Ramos (cell line): ENCODE results near the gene UST.

ENCODE experiments used
- in situ Hi-C: fragments of 300-500 bp; cut with MboI; formaldehyde crosslinking; loops from one replicate; pipeline ENCODE4 v1.14.3; 2022; ENCODE audit warnings: low sequenced_read_pairs; ENCODE audit not compliant: unreplicated experiment

Gene UST

DNA sequence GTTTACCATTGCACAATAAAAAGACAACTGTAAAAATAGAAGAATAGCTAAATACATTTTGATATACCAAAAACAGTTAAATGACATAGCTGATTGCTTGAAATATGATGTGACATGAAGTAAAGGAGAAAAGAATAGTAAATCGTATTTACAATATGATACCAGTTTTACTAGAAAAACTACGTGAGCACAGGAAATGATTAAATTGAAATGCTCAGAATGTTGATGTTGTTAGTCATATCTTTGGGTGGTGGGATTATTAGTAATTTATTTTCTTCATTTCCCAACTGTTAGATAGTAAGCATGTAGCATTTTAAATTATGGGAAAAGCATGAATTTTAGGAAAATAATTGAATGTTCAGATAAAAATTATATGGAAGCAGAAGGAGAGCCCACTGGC, 302.4 kb downstream of the UST start:
- in situ Hi-C loops: no loop called here

DNA sequence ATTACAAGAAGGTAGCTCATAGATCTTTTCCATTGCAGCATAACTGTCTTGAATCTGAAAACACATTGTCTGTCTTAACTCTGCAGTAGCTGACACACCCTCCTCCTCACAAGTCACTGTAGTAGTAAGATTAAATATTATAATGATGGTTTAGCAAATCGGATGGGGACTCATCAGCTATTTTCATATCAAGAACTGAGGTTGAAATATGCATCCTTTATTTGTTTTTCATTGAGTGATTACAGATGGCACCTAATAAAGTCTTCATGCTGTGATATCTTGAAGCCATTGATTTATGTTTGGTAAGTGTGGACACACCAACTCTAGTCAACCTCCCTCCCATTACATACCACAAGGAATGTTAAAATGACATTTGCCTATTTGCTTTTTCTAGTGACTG, 303.3 kb downstream of the UST start:
- in situ Hi-C loops: no loop called here

DNA sequence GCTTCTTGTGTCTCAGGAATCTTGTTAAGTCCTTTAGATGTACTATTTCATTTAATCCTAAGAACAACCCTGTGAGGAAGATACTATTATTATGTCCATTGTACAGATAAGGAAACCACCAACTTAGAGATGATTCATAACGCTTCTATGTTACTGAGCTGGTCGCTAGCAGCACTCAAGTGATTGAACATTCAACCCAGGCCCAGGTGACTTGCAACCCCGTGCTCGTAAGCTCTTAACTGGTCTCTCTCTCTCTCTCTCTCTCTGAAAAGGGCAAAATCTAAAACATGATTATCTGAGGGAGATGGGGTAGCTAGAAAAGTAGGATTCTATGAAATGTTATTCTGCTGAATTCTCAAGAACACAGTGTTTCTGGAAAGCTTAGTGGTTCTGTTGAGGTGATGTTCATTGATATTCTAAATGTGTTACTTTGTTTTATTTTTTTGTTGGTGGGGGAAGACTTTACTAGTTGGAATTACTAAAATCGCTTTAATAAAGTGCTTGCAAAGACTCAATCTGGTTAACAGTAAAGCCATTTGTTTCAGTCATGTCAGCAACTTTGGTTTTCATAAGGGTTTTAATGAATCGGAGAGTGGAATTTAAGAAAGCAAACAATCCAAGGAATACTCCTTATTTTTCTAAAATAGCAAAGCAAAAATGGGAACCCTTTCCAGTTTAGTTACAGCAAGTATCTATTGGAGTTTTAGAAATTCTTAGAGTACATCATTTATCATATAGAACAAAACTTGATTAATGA, 305.7 kb downstream of the UST start:
- in situ Hi-C loops: no loop called here

DNA sequence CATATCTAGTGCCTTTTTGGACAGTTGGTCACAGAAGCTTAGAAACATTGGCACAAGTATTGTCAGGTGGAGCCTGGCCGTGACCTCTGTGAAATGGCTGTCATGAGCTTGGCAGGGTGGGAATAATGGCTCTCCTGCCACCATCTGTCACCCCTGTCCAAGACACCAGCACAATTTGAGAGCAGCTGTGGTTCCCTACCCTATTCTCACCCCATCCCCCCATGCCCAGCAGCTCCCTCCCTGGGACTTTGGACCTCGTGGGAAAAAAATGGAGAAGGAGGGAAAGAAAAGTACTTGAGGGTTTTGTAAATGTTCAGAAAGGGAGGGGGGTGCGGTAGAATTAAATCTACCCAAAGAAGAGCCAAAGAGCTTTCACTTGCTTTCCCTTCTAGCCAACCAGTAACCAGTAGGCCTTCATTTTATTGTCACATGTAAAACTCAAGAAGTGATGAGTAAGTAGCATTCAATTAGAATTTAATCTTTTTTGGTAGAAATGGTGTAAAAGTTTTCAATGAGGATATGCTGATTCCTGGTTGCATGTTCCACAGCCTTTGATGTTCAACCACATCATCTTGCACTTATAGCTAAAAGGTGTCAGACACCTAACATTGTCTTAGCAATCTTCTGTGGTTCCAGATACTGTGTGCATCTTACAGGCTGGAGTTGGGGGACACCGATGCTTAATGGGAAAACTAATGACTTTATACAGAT, 307.2 kb downstream of the UST start:
- in situ Hi-C loops: no loop called here

DNA sequence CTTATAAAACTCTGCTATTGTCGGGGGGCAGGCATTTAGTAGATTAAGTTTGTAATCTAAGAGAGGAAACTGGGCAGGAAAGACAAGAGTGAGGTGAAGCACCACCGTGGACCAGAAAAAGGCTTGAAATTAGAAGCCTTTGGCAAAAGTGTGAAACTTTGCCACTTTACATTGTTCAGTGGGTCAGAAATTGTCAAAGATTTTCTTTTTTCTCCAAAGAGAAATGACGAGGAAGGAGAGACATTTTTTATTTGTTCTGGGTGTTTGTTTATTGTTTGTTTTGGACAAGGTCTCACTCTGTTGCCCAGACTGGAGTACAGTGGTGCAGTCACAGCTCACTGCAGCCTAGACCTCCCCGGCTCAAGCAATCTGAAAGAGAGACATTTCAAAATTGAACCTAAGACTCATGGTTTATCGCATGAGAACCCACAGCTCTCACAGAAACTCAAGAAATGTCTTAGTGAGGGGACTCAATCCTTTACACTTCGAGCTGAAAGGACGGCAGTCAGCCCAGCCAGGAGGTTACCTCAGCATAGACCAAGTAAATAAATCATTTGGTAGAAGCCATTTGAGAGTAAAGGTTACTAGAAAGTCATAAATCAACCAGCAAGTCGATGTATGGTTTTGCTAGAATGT, 307.8 kb downstream of the UST start:
- in situ Hi-C loops: no loop called here

DNA sequence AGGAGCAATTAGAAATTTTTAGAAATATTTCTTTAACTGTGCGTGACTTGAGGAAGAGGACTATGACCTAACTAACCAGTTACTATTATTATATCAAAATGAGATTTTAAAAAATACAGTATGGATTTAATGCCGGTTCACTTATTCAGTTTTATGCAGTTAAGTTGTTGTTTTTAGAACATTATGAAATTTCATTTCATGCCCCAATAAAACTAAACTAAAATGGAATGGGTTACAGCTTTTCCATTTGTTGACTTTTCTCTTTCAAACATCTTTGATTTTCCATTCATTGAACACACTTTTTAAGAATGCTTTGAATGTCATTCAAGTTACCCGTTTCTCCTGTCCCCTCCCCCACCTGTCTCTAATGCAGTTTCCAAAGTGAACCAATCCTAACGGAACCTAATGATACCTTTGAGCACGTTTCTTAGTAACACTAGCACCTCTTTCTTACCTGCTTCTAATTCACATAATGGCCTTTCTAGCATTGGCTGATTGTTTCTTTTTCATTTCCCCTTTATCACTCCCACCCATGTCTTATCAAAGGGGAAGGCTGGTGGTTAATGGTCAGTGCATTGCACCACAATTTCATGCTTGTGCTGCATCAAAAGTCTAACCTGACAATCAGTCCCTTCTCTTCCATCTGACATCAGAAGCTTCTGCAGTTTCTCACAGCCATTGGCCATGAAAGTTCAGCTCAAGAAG, 308.5 kb downstream of the UST start:
- in situ Hi-C loops: no loop called here

DNA sequence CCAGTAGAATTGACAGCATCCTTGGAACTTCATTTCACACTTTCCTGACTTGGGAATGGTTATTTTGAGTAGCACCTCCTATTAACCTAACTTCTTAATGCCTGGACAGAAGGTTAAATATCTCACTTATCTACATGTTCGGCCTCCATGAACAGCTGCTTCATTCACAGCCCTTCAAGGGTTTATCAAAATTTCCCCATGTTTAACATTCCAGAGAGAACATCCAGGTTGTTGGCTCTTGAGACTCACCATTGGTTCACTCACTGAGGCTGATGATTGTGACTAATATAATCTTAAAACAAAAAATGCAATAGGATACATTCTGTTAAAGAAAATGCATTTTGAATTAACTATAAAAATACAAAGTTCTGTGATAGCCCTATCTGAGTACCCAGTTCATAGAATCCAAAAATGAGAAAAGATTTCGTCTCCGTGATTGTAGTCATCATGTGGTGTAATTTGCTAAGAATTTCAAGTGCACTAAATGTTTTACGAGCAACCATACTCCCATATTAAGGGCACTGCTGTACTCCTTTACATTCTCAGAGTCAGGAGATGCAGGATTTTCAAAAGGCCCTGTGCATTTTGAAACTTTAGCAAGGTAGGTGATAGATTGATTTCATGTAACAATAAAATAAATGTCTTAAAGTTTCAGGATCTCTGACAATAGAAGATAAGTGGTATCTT, 310.1 kb downstream of the UST start:
- in situ Hi-C loops: no loop called here

DNA sequence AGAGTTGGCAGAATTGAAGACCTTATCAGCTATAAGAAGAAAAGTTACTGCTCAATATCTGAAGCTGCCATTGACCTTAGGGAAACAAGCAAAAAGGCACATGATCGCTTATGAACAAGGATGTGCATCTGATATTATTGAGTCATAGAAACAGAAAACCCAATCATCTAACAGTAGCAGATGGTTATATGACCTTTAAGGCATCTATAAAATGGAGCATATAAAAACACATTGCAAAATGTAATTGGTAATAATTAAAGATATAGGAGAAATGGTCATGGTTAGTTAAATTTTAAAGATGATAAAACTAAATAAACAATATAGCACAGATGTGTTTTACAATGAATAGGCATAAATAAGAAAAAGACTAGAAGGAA, 310.6 kb downstream of the UST start:
- in situ Hi-C loops: no loop called here

DNA sequence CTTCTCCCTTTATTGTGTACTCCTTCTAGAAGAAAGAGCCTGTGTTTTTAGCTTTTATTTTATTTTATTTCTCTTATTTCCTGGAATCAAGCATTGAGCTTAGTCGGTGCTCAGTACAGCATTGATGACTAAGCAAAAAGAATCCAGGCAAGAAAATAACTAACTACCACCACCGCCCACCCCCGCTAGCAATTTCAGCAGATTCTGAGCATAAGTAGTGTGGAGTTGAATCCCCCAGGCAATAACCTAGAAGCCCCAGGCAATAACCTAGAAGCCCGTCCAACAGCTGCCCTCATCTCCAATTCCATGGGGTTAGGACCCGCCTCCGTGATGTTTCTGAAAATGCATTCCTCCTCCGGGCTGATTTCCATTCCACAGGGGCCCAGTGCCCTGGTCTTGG, 312.7 kb downstream of the UST start:
- in situ Hi-C loops: no loop called here

DNA sequence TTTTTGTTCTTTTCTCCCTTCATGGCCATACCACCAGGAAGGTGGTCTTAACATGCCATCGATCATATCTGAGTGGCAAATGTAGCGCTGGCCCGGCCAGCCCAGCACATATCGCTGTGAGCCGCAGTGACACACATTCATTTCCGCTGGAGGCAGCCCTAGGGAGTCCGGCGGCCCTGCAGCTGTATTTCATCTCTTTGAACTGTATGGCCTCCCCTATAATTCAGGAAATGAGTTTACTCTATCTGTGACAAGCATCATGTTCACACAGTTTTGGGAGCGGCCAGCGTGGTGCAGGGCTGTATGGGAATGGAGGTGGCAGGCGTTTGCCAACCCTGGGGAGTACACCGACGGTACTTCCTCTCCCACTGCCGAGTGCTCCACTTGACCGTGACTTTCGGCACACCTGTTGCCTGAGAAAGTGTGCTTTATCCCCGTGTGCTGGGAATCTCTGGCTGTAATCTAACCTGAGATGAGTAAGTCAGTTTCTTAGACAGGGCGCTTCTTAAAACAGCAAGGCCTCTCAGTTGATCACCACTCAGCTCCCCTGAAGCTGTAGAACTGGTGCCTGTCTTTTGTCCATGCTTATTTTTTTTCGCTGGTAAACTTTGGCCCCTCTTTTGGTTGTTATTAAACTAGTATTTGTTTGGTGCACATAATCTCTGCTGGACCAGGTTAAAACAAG, 313.6 kb downstream of the UST start:
- in situ Hi-C loops: no loop called here

DNA sequence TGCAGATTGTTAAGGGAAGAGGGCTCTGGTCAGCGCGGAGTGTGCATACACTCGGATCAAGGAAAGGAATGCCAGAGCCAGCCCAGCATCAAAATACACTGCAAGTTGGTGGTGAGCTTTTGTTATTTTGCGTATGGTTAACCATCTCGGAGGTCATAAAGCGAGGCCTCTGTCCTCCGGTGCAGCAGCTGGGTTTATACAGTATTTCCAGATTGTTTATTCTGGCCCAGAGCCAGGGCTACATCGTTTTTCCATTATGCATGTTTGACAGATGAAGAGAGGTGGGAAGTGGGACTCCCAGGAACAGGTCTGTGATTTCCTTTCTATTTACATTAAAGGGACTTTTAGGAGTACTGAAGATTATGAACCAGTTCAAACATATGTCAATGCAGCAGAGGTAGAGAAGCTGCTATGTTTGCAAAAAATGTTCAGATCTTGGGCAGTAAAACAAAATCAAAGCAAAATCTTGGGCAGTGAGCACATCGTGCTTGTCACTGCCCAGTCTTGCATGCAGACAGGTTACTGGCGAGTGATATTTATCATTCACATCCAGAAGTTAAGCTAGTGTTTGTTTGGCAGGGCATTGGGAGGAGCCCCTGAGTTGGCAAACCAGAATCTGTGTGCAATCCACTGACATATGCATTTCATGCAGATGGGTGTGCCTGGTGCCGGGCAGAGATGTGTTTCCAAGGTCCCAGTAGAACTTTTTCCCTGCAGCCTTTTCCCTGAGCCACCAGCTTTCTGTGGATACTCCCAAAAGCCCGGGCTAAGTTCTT, 314.3 kb downstream of the UST start:
- in situ Hi-C loops: no loop called here

DNA sequence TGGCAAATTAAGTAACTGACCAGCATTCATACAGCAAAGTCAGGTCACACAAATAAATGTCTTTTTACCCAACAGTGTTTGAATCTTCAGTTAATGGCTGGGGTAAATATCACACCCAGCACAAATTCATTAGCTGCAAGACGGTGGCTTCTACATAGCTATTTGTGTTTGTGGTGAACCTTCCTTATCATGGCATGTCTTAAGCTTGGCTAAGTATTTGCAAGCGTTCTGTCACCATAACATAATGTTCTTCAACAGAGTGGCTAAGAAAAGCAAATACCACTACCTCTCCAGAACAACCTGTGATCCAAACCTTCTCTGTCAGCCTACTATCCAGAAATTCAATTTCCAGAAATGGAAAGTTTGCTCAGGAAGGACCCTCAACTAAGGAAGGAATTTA, 315.1 kb downstream of the UST start:
- in situ Hi-C loops: no loop called here

DNA sequence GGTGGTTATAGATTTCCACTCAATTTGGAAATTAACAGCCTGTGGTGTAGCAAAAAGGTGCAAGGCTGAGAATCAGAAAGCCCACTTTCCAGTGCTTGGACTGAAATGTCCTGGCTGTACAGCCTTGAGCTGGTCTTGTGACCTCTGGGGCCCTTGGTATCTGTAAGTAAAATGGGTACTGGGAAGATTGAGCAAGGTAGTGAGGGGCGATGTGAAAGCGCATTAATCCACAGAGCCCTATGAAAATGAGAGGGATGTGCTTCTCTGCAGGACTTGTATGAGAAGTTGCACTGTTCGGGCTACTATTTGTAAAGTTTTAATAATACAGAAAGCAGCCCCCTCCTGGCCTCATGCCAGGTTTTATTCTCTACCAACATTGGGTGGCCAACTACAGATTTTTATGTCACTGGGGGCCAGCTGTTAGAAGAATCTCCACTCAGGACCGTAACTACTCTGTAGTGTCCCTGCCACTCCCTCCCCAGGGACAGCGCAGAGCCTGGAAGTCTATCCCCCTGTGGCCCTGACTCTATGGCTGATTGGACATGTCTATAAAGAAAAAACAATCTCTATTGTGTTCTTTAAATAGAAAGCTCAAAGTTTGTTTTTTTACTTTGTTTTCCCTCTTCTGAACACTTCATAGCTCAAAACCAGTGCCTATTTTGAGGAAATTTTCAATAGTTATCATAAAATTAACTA, 316.0 kb downstream of the UST start:
- in situ Hi-C loops: no loop called here

DNA sequence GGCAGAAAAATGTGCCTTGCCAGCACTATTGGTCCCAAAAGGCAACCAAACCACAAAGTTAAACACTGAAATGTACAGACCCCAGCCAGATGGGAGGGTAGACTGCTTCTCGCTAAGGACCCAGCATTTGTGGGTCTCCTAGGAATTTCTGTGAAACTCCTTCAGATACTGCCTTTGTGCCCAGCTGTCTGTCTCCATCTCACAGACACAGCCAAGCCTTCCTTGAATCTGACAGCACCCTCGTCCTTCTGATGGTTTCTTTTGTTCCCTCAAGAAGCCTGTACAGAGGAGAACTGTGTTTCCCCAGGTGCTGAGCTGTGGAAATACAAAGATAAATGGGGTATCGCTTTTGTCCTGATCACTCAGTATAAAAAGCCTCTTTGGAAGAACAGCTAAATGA, 316.6 kb downstream of the UST start:
- in situ Hi-C loops: no loop called here

DNA sequence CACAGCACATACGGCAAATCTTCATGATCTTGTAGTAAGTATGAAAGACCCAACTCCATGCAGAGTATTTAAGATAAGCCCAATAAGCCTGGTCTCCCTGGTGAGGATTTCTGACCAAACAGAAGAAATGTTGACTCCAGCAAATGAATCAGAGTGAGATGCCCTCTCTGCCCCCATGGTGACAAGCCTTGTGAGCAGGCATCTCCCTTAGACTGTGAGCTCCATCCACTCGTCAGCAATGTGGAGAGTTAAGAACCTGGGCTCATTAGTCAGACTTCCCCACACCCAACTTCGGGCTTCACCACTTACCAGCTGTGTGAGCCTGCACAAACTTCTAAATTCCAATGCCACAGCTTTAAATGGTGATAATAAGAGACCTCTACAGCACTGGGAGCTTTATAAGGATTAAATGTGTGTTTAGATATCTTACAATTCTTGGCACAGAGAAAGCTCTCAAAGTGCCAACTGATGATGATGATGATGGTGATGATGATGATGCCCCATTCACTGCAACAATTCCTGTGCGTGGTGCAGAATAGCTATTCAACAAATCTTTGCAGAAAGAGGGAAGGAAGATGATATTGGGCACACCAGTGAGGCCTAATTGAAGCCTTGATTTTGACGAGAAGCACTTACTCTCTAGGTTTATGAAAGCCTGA, 317.3 kb downstream of the UST start:
- in situ Hi-C loops: no loop called here

DNA sequence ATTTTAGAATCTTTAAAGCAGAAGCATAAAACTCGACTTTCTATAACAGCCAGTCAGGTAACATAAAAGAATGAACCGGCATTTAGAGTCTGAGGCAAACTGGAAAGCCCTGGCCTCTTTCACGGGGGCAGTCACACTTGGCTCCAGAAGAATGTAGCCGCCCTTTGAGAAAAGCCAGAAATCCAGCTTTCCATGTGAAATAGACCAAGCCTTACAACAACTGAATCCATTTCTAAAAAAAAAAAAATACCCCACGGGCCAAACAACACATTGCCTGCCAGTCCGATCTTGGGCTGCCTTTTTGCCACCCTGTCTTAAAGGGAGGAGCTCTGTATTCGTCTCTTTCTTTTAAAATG, 317.8 kb downstream of the UST start:
- in situ Hi-C loops: no loop called here

DNA sequence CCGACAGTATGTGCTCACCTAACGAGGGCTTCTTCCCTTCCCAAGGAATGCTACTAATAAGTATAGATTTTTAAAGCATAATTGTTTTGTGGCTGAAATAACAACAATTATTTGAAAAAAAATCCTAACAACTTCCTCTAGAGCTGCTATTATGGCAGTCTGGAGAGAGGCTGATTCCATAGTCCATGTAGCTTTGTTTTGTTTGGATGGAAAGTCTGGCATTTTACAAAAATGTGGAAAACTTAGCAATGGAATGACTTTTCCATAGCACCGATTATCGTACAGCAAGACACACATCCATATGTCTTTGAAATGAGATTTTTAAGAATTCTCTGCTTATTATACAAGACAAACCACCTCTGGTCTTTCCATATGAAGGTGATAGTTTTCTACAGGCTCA, 318.3 kb downstream of the UST start:
- in situ Hi-C loops: no loop called here
